ENCODE data around the gene FARP1.

The FARP1 gene

GRCh38 chr13:98471934-98472333, 329.0 kb downstream of the FARP1 start:
- no peak for DNase-seq

GRCh38 chr13:98473135-98473787, 330.4 kb downstream of the FARP1 start:
- DNase-seq = no peak

- DNase-seq = no peak
These were observed 330.9 kb downstream of the FARP1 start for GRCh38 chr13:98473788-98474144.

- DNase-seq = no peak
These were observed 331.4 kb downstream of the FARP1 start for GRCh38 chr13:98474292-98474691.

GRCh38 chr13:98474761-98475160, 331.9 kb downstream of the FARP1 start:
- no peak for DNase-seq

GRCh38 chr13:98475522-98475921, 332.6 kb downstream of the FARP1 start:
- peak; percentile 70 for DNase-seq

GRCh38 chr13:98476106-98476505, 333.2 kb downstream of the FARP1 start:
- DNase-seq = peak; percentile 48

GRCh38 chr13:98476538-98476966, 333.7 kb downstream of the FARP1 start:
- no peak for DNase-seq

- DNase-seq = no peak
These were observed 335.6 kb downstream of the FARP1 start for GRCh38 chr13:98478189-98479129.

GRCh38 chr13:98479496-98480003, 336.7 kb downstream of the FARP1 start:
- DNase-seq = no peak

- no peak for DNase-seq
These were observed 338.3 kb downstream of the FARP1 start for GRCh38 chr13:98480915-98481877.

GRCh38 chr13:98482476-98483444, 339.9 kb downstream of the FARP1 start:
- no peak for DNase-seq

GRCh38 chr13:98483601-98484288, 340.9 kb downstream of the FARP1 start:
- DNase-seq = no peak

GRCh38 chr13:98484289-98485219, 341.7 kb downstream of the FARP1 start:
- DNase-seq = peak; percentile 55

GRCh38 chr13:98485561-98485960, 342.7 kb downstream of the FARP1 start:
- DNase-seq = no peak

- DNase-seq = no peak
These were observed 343.5 kb downstream of the FARP1 start for GRCh38 chr13:98486412-98486811.

- DNase-seq = no peak
These were observed 344.1 kb downstream of the FARP1 start for GRCh38 chr13:98487016-98487415.

GRCh38 chr13:98487522-98487921, 344.6 kb downstream of the FARP1 start:
- no peak for DNase-seq

- DNase-seq = no peak
These were observed 345.8 kb downstream of the FARP1 start for GRCh38 chr13:98488736-98489135.

All from retina (tissue), 1 donor.